ENCODE measurements around the gene DNAAF5.

- TF ChIP-seq, protein P1, sequence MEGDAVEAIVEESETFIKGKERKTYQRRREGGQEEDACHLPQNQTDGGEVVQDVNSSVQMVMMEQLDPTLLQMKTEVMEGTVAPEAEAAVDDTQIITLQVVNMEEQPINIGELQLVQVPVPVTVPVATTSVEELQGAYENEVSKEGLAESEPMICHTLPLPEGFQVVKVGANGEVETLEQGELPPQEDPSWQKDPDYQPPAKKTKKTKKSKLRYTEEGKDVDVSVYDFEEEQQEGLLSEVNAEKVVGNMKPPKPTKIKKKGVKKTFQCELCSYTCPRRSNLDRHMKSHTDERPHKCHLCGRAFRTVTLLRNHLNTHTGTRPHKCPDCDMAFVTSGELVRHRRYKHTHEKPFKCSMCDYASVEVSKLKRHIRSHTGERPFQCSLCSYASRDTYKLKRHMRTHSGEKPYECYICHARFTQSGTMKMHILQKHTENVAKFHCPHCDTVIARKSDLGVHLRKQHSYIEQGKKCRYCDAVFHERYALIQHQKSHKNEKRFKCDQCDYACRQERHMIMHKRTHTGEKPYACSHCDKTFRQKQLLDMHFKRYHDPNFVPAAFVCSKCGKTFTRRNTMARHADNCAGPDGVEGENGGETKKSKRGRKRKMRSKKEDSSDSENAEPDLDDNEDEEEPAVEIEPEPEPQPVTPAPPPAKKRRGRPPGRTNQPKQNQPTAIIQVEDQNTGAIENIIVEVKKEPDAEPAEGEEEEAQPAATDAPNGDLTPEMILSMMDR (conservative IDR thresholded peaks at IDR 0.05; ENCODE audit: low read length) = no peak
- no peak for TF ChIP-seq EZH2phosphoT487 (IDR thresholded peaks at IDR 0.05; ENCODE audit: borderline replicate concordance)
Measured at GRCh38 chr7:747186-747585, 20.7 kb downstream of the DNAAF5 start.
